ENCODE measurements around the gene HDAC4. TPM values are rescaled to one million over a fixed set of nuclear protein-coding genes. Genes with fewer than 3 reads are reported as not detected.

The HDAC4 gene
- total and polyA plus RNA-seq, 9 of the 15 experiments (the other 6 are each of a cell fraction or from before 2014, with no cell fraction given) = 0.11 to 20.2 (median 4.0) TPM

- TF ChIP-seq SOX6 (IDR thresholded peaks at IDR 0.05) (no peak), HINFP (tag; conservative IDR thresholded peaks at IDR 0.05; ENCODE audit: low read depth) (no peak), SRSF3 (IDR thresholded peaks at IDR 0.05; ENCODE audit: insufficient read depth, low read length) (no peak), ZFPM2 (CRISPR knock-in tag; IDR thresholded peaks at IDR 0.05) (no peak), ZNF253 (CRISPR knock-in tag; conservative IDR thresholded peaks at IDR 0.05) (no peak), KLF13 (tag; IDR thresholded peaks at IDR 0.05; ENCODE audit: borderline replicate concordance, low read depth) (no peak), ZNF3 (CRISPR knock-in tag; IDR thresholded peaks at IDR 0.05) (no peak), TCFL5 (CRISPR knock-in tag; conservative IDR thresholded peaks at IDR 0.05) (no peak), BRD9 (IDR thresholded peaks at IDR 0.05; ENCODE audit: low read depth, partially characterized antibody) (no peak), ELK1 (CRISPR knock-in tag; IDR thresholded peaks at IDR 0.05) (no peak), ARID1B (IDR thresholded peaks at IDR 0.05) (peak; percentile 70), GTF2A2 (tag; IDR thresholded peaks at IDR 0.05) (no peak), ZNF766 (CRISPR knock-in tag; conservative IDR thresholded peaks at IDR 0.05) (peak; percentile 38), ZC3H8 (IDR thresholded peaks at IDR 0.05) (no peak), CREB1 (IDR thresholded peaks at IDR 0.05) (peak; percentile 50), CREB1 (CRISPR knock-in tag; IDR thresholded peaks at IDR 0.05) (no peak), POLR2G (IDR thresholded peaks at IDR 0.05; ENCODE audit: low read depth, low read length) (peak; percentile 73)
- TF ChIP-seq, protein P1, sequence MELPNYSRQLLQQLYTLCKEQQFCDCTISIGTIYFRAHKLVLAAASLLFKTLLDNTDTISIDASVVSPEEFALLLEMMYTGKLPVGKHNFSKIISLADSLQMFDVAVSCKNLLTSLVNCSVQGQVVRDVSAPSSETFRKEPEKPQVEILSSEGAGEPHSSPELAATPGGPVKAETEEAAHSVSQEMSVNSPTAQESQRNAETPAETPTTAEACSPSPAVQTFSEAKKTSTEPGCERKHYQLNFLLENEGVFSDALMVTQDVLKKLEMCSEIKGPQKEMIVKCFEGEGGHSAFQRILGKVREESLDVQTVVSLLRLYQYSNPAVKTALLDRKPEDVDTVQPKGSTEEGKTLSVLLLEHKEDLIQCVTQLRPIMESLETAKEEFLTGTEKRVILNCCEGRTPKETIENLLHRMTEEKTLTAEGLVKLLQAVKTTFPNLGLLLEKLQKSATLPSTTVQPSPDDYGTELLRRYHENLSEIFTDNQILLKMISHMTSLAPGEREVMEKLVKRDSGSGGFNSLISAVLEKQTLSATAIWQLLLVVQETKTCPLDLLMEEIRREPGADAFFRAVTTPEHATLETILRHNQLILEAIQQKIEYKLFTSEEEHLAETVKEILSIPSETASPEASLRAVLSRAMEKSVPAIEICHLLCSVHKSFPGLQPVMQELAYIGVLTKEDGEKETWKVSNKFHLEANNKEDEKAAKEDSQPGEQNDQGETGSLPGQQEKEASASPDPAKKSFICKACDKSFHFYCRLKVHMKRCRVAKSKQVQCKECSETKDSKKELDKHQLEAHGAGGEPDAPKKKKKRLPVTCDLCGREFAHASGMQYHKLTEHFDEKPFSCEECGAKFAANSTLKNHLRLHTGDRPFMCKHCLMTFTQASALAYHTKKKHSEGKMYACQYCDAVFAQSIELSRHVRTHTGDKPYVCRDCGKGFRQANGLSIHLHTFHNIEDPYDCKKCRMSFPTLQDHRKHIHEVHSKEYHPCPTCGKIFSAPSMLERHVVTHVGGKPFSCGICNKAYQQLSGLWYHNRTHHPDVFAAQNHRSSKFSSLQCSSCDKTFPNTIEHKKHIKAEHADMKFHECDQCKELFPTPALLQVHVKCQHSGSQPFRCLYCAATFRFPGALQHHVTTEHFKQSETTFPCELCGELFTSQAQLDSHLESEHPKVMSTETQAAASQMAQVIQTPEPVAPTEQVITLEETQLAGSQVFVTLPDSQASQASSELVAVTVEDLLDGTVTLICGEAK (IDR thresholded peaks at IDR 0.05) = peak; percentile 79
- TF ChIP-seq, protein P1 (CRISPR knock-in tag; IDR thresholded peaks at IDR 0.05) = no peak
Measured at GRCh38 chr2:239275044-239275685, 125.7 kb downstream of the HDAC4 start (continued).
